COLO668 (cell line): Measurements from ENCODE around the gene ZNF808.
"Not testable (repeated sequence)": the region's sequence is repeated elsewhere in the genome, so short reads cannot be mapped to it uniquely, and the experiment has no call there.

Source experiments
- DNase-seq: peaks from one replicate; lab custom pipeline; 2025; ENCODE audit not compliant: unreplicated experiment; lab: John Stamatoyannopoulos, UW

The ZNF808 gene

GRCh38 chr19:52527134-52527955 lies at the start of gene ZNF808:
Gene ZNF808 (plus strand): TSS chr19:52527668. CDS start chr19:52543285, 15,617 bp downstream.
- DNase-seq, result peak; percentile 95

GRCh38 chr19:52484111-52484743 lies 43.2 kb upstream of the ZNF808 start:
- not testable (repeated sequence) for DNase-seq

GRCh38 chr19:52485064-52485463 lies 42.4 kb upstream of the ZNF808 start:
- DNase-seq, result not testable (repeated sequence)

DNA sequence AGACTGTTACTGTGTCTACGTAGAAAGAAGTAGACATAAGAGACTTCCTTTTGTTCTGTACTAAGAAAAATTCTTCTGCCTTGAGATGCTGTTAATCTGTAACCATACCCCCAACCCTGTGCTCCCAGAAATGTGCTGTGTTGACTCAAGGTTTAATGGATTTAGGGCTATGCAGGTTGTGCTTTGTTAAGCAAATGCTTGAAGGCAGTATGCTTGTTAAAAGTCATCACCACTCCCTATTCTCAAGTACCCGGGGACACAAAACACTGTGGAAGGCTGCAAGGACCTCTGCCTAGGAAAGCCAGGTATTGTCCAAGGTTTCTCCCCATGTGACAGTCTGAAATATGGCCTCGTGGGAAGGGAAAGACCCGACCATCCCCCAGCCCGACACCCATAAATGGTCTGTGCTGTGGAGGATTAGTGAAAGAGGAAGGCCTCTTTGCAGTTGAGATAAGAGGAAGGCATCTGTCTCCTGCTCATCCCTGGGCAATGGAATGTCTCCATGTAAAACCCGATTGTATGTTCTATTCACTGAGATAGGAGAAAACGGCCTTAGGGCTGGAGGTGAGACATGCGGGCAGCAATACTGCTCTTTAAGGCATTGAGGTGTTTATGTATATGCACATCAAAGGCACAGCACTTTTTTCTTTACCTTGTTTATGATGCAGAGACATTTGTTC lies 41.8 kb upstream of the ZNF808 start:
- not testable (repeated sequence) for DNase-seq

- peak; percentile 39 for DNase-seq
These were observed 35.1 kb upstream of the ZNF808 start for GRCh38 chr19:52492201-52492993.

- peak; percentile 1 for DNase-seq
These were observed 34.4 kb upstream of the ZNF808 start for GRCh38 chr19:52492994-52493470.

- no peak for DNase-seq
These were observed 33.0 kb upstream of the ZNF808 start for GRCh38 chr19:52494518-52494917.

GRCh38 chr19:52498571-52498970 lies 28.9 kb upstream of the ZNF808 start:
- no peak for DNase-seq

DNA sequence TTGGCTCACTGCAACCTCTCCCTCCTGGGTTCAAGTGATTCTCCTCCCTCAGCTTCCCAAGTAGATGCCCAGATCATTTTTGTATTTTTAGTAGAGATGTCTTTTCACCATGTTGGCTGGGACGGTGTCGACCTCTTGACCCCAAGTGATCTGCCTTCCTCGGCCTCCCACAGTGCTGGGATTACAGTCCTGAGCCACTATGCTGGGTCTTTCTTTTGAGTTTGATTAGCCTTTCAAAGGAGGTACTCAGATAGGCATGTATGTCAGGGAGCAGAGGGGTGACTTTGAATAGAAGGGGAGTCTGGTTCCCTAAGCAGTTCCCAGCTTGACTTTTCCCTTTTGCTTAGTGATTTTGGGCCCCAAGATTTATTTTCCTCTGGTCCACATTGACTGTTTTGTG lies 27.0 kb upstream of the ZNF808 start:
- DNase-seq, result not testable (repeated sequence)

GRCh38 chr19:52500991-52501390 lies 26.5 kb upstream of the ZNF808 start:
- not testable (repeated sequence) for DNase-seq

- no peak for DNase-seq
These were observed 20.2 kb upstream of the ZNF808 start for GRCh38 chr19:52507266-52507665.

DNA sequence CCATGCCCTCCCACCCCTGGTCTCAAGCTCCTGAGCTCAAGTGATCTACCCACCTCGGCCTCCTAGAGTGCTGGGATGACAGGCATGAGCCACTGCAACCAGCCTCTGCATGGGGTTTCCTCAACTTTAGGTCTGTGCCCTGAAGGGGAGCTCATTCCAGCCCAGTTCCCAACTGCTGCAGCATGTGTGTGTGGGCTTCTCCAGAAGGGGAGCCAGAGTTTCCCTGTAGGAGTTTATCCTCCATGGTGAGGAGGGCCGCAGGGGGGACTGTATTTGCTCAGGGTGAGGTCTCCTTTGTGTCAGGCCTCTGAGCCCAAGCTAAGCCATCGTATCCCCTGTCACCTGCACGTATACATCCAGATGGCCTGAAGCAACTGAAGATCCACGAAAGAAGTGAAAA lies 11.3 kb upstream of the ZNF808 start:
- DNase-seq, result no peak

GRCh38 chr19:52518646-52519045 lies 8.8 kb upstream of the ZNF808 start:
- DNase-seq, result no peak

GRCh38 chr19:52519175-52519574 lies 8.3 kb upstream of the ZNF808 start:
- DNase-seq, result not testable (repeated sequence)

DNA sequence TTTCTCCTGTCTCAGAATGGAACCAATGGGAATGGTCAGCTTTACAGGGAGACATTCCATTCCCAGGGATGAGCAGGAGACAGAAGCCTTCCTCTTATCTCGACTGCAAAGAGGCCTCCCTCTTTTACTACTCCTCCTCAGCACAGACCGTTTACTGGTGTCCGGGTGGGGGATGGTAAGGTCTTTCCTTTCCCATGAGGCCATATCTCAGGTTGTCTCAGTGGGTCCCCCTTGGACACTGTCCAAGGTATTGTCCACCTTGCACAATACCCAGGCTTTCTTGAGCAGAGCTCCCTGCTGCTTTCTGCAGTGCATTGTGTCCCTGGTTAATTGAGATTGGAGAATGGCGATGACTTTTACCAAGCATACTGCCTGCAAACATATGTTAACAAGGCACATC lies 7.5 kb upstream of the ZNF808 start:
- DNase-seq, result no peak

GRCh38 chr19:52522551-52522950 lies 4.9 kb upstream of the ZNF808 start:
- no peak for DNase-seq

DNA sequence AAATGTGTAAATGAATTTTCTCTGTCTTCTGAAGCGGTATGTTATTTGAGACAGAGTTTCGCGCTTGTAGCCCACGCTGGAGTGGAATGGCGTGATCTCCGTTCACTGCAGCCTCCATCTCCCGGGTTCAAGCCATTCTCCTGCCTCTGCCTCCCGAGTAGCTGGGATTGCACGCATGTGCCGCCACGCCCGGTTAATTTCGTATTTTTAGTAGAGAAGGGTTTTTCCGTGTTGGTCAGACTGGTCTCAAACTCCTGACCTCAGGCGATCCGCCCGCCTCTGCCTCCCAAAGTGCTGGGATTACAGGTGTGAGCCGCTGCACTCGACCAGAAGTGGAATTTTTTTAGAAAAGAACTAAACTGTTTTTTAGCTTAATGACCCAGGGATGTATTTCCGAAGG lies 3.4 kb upstream of the ZNF808 start:
- no peak for DNase-seq

DNA sequence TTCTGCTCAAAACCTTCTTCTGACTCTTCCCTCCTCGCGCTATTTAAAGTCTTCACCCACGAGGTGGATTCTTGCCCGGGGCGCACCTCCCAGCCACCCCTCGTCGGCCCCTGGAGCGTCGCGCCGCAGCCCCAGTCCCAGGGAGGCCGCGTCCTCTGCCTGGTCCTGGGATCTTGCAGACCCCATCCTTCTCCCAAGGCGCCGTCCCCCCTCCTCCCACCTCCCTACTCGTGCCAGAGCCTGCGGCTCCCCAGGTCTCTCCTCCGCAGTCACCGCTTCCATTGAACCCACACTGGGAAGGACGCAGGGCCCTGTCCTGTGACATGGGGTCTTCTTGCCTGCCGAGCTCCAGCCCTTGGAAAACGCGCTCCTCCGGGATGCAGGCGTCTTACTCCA lies 486 bp downstream of the ZNF808 start:
- DNase-seq, result peak; percentile 22

DNA sequence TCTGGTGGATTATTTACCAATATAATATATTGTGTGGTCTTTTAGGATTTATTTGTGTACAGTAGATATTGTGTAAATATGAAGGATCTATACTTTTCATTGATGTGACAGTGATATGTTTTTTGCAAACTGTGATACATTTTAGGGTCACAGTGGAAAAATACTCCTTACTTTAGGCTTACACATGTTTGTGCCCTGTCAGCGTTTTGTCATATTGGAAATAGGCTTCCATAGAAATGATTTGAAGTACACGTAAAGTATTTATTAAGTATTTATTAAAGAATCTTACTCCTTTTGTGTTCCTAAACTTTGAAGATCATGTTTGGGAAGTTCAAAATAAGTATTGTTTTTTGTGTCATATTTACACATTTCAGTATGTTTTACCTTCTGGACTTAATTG lies 5.0 kb downstream of the ZNF808 start:
- no peak for DNase-seq

GRCh38 chr19:52533901-52534300 lies 6.4 kb downstream of the ZNF808 start:
- DNase-seq, result no peak

GRCh38 chr19:52535385-52535770 lies 7.9 kb downstream of the ZNF808 start:
- not testable (repeated sequence) for DNase-seq
